KOPT-K1 (cell line): ENCODE data around the gene SMIM24.
A peak's percentile ranks its signal among the peaks of the same experiment; 100 is the strongest.
"Not testable (repeated sequence)": the region's sequence is repeated elsewhere in the genome, so short reads cannot be mapped to it uniquely, and the experiment has no call there.

Experiments used
- H3K27ac ChIP-seq: fragments of 200-600 bp; sonication (generic); 2 replicates; pipeline ENCODE4 v1.5.1; 2016; ENCODE audit warnings: antibody characterized with exemption, mild to moderate bottlenecking, low read depth, low read length; ENCODE audit not compliant: poor library complexity, severe bottlenecking
- H3K36me3 ChIP-seq: fragments of 200-600 bp; sonication (generic); 2 replicates; pipeline ENCODE4 v1.5.1; 2017; ENCODE audit warnings: antibody characterized with exemption, mild to moderate bottlenecking, low read length, moderate library complexity; ENCODE audit not compliant: insufficient read depth
- H3K9me3 ChIP-seq: fragments of 200-600 bp; sonication (generic); 2 replicates; pipeline ENCODE4 v1.5.1; 2017; ENCODE audit warnings: antibody characterized with exemption, low read length, mild to moderate bottlenecking; ENCODE audit not compliant: insufficient read depth, poor library complexity, severe bottlenecking

Gene SMIM24

DNA sequence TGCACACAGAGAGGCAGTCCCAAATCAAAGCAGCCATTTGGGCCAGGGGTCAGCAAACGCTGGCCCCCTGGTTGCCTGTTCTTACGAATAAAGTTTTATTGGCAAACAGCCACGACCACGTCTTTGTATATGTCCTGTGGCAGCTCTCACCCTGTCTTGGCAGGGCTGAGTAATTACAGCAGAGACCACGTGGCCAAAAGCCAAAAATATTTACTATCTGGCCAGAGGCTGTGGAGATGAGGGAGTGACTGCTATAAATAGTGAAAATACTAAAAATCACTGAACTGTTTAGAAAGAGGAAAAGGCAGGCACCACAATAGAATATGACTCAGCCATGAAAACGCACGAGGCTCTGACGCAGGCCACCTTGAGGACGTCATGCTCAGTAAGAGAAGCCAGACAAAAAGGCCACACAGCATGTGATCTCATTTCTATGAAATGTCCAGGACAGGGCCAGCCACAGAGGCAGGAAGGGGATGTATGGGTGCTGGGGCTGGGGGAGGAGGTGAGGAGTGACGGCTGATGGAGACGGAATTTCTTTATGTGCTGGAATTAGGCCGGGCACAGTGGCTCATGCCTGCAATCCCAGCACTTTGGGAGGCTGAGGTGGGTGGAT, 29.4 kb downstream of the SMIM24 start:
- Histone ChIP-seq H3K36me3 (peaks cover 58% of the 10 kb centered on the region; the same call in 1 of the 2 replicates), H3K9me3 (no peaks in the 10 kb centered on the region), H3K27ac (no peak overlapping the region)

DNA sequence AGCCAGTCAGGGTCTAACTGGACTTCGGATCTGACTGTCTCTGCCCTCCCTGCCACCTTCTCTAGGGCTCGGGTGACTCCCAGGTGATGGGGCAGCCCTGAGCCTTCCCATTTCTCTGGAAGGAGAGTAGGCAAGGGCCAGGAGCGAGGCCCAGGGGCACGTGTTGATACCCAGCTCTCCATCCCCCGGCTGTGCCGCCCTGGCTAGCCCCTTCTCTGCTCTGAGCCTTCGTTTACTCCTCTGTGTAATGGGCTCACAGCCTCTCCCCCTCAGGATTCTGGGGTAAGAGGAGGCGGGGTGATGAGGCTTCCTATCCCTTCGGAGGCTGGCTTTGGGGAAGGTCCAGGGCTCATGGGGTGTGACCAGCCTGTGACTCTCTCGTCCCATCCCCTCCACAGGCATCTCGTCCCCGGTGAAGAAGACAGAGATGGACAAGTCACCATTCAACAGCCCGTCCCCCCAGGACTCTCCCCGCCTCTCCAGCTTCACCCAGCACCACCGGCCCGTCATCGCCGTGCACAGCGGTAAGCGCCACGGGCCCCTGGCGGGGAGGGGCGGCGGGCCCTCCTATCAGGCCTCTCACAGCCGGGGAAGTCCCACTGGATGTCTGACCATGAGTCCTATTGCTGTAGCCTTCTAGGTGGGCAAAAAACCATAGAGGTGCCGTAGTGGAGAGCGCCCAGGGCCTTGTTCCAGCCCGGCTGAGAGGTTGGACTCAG, 31.6 kb downstream of the SMIM24 start:
- Histone ChIP-seq H3K36me3 (peaks cover 55% of the 10 kb centered on the region; the same call in 1 of the 2 replicates), H3K9me3 (no peaks in the 10 kb centered on the region), H3K27ac (no peak overlapping the region)

DNA sequence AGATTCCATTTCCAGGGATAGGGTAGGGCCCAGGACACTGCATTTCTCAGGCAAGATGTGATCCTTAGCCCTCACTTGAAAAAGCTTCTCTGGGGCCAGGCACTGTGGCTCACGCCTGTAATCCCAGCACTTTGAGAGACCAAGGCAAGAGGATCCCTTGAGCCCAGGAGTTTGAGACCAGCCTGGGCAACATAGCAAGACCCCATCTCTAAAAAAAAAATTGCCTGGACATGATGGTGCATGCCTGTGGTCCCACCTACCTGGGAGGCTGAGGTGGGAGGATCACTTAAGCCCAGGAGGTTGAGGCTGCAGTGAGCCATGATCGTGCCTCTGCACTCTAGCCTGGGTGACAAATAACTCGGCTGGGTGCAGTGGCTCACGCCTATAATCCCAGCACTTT, 33.7 kb downstream of the SMIM24 start:
- peaks cover 36% of the 10 kb centered on the region; the same call in 1 of the 2 replicates for H3K36me3 ChIP-seq

DNA sequence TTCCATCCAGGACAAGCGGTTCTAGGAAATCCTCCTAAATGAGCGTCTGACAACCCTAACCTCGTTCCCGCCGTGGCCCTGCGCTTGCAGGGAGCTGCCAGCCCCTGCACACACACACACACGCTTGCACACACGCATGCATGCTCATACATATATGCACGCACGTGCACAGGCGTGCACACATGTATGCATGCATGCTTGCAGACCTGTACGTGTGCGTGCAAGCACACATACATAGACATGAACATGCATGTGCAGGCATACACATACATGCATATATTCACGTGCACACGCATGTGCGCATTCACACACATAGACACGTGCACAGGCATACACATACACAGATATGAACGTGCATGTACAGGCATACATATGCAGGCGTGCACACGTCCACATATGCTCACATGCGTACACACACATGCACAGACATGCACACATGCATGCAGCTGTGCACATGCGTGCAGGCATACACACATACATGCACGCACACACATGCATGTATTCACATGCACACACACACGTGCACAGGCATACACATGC, 35.6 kb downstream of the SMIM24 start:
- no peak overlapping the region for H3K27ac ChIP-seq
- H3K36me3 ChIP-seq = peaks cover 28% of the 10 kb centered on the region; the same call in 1 of the 2 replicates

More for the DNA sequence above, 33.7 kb downstream of the SMIM24 start:
- H3K9me3 ChIP-seq, H3K27ac ChIP-seq: not testable (repeated sequence)

DNA sequence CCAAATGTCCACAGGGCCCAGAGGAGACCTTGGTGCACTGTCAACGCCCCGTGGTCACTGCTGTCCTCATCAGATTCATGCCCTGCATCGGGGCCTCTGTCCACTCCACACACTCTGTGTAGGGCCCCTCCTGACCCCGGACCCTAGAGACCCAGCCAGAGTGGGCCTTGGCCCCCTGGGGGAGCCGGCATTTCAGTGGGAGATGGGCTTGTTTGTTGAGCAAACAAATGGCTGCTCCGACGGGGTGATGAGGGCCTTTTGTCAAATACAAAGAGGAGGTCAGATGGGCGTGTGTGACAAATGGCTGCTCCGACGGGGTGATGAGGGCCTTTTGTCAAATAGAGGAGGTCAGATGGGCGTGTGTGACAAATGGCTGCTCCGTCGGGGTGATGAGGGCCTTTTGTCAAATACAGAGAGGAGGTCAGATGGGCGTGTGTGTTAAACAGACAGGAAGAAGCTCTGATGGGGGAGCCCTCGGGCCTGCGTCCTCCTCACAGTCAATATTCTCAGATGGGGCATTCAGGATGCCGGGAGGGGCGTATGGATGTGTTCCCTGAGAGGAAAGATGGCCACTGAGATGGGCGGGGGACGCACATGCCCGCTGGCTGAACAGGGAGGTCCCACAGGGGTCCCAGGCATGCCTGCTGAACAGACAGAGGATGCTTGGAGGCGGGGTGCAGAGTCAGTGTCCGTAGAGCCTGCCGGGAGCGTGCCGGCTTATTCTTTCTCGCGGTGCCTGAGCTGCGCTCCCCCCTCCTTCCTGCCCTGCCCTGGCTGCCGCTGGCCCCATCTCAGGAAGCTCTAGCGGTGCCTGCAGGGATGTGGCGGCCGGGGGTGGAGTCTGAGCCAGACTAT, 36.3 kb downstream of the SMIM24 start:
- no peaks in the 10 kb centered on the region for H3K9me3 ChIP-seq
- H3K36me3 ChIP-seq = peaks cover 23% of the 10 kb centered on the region; the same call in 1 of the 2 replicates
- H3K27ac ChIP-seq = no peak overlapping the region

More for the DNA sequence above, 35.6 kb downstream of the SMIM24 start:
- H3K9me3 ChIP-seq = no peaks in the 10 kb centered on the region

DNA sequence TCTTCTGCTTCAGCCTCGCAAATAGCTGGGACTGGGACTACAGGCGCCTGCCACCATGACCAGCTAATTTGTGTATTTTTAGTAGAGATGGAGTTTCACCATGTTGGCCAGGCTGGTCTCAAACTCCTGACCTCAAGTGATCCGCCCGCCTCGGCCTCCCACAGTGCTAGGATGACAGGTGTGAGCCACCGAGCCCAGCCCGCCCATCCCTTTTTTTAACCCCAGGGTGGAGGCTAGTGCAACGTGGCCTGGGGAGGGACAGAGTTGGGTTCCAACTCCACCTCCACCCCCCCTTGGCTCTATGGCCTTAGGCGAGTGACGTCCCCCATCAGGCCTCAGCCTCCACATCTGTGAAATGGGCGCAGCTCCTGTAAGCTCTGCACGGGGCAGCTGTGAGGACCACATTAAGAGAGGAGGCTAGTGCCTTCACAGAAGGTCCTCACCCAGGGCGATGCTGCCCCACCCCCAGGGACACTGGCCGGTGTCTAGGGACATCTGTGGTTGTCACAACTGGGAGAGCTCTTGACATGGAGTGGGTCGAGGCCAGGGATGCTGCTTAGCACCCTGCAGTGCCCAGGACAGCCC, 37.7 kb downstream of the SMIM24 start:
- H3K36me3 ChIP-seq = peaks cover 20% of the 10 kb centered on the region; the same call in 1 of the 2 replicates
- no peaks in the 10 kb centered on the region for H3K9me3 ChIP-seq
- no peak overlapping the region for H3K27ac ChIP-seq

DNA sequence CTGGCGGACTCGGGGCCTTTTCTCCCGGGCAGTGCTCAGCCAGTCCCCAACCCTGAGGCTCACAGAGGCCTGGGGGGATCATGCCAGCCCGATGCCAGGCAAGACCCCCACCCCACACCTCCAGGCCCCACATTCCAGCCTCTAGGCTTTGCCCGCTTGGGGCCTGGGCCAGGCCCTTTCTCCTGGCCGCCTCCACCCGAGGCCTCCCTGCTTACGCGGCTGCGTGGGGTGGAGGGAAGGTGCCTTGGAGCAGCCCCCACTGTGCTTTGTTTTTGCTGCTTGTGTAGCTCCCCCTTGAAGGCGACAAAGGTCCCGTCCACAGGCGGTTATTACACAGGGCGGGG, 38.4 kb downstream of the SMIM24 start:
- Histone ChIP-seq H3K9me3 (no peaks in the 10 kb centered on the region), H3K27ac (no peak overlapping the region), H3K36me3 (peaks cover 20% of the 10 kb centered on the region; the same call in 1 of the 2 replicates)

DNA sequence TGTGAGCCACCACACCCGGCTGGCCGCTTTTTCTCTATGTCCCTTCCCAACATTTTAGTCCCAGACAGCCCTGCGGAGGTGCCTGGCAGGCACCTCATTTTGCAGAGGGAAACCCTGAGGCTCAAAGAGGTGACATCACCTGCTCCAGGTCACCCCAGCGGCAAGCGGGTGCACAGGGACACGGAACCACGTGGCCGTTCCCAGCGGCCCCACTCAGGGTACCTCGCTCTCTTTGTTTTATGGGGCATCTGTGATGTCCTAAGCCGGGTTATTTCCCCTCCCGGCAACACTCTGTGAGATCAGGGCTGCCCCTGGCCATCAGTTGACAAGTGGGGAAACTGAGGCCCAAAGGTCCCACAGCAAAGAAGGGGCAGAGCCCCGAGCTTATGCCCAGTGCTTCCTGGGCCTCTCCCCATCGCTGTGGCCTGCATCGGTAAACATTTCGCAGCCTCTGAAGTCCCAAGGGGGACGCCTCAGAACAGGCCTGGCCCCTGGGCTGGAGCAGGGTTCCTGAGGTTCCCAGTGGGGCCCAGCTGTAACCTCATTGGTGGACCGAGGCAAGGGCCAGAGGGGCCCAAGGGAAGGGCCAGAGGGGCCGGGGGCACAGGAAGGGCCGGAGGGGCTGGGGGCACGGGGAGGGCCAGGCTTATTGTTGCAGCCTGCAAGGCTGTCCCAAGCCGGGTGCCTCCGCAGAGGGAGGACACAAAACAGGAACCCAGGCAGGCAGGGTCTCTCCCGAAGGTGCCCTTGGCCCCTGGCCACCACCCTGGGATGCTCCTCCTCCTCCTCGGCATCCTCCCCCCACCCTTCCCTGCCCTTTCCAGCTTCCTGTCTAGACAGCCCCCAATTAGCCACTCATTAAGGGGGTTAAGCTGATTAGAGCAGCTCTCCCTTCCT, 39.0 kb downstream of the SMIM24 start:
- Histone ChIP-seq H3K36me3 (peaks cover 19% of the 10 kb centered on the region; the same call in 1 of the 2 replicates), H3K9me3 (no peaks in the 10 kb centered on the region), H3K27ac (no peak overlapping the region)

DNA sequence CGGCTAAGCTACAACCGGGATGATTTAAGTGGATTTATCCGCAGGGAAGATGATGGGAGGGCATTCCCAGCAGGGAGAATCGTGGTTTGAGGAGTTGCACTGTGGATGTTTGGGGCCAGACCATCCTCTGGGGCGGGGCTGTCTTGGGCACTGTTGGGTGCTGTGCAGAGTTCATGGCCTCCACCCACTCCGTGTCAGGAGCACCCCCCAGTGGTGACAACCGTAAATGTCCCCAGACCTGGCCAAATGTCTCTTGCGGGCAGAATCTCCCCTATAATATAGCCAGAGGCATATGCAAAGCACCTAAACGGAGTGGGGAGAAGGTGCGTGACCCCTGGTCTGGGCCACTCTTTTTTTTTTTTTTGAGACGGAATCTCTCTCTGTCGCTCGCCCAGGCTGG, 40.2 kb downstream of the SMIM24 start:
- Histone ChIP-seq H3K9me3 (no peaks in the 10 kb centered on the region), H3K36me3 (peaks cover 8% of the 10 kb centered on the region; the same call in 1 of the 2 replicates), H3K27ac (no peak overlapping the region)

DNA sequence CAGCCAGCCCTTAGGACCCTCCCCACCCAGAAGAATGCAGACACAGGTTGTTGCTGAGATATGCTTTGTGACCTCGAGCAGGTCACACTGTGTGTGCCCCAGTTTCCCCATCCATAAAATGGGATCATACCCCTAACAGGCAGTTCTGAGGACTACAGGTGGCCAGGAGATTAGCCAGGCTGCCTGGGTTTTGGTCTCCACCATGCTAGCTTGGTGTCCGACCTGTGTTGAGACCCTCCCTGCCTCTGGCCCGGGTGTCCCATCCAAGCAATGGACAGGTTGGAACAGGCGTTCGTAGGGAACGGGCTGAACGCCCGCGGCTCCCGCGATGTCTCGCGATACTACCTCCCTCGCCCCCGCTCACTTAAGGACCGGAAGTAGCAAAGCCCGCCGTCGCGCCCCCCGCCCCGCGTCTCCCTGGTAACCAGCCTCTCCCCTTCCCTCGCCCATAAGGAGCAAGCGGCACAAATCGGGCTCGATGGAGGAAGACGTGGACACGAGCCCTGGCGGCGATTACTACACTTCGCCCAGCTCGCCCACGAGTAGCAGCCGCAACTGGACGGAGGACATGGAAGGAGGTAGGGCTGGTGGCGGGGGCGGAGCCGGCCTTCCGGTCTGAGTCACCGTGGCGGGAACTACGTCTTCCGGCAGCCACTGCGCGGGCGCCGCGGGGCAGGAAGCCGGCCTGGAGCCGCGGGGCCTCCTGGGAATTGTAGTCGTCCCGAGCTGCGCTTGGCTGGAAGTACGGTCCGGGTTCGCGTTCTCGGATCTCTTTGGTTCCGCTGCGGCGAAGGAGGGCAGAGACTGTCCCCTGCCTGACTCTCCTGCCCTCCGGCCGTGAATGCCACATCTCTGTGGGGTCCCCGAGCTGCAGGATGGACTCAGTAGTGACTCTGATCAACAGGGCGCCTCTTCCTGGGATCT, 45.4 kb downstream of the SMIM24 start:
- Histone ChIP-seq H3K9me3 (no peaks in the 10 kb centered on the region), H3K36me3 (no peaks in the 10 kb centered on the region), H3K27ac (peak overlapping the region; percentile 90)

DNA sequence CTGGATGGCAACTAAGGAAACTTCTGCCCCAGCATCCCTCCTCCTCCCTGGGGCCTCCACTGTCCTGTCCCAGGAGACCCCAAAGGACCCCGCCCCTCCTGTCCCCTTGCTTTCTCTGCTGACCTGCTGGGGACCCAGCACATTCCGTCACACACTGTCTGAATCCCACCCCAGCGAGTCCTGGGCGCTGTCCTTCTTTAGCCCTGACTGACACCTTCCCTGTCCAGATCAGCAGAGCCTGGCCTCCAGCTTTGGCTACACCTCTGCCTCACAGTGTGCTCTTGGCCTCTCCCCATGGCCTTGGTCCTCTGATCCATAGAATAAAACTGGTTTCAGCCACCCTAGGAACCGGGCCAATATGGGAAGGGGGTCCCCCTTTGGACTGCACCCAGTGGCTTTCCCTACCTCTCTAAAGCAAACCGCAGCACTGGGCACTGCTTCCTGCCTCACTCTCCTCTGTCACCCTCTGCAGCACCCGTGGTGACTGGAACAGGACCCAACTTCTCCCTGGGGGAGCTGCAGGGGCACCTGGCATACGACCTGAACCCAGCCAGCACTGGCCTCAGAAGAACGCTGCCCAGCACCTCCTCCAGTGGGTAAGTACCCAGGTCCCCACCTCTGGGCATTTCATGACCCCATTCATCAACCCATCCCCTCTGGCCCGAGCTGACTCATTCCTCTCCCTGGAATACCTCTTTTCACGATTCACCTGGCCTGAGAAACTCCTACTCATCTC, 46.4 kb downstream of the SMIM24 start:
- H3K9me3 ChIP-seq = no peaks in the 10 kb centered on the region
- H3K36me3 ChIP-seq = no peaks in the 10 kb centered on the region
- peak overlapping the region; percentile 90 for H3K27ac ChIP-seq

DNA sequence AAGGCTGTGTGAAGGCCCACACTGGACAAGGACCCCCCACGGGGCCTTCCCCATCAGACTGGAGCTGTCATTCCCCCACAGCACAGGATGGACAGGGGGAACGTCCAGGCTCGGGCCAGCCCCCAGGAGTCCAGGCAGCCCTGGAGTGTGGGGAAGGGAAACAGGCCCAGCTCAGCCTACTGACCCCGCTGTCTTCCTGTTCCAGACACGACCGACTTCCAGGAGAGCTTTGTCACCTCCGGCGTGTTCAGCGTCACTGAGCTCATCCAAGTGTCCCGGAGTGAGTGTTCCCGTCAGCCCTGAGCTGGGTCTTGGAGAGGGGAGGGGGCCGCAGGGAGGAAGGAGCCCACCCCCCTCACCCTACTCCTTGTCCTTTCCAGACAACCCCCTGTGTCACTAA, 47.0 kb downstream of the SMIM24 start:
- Histone ChIP-seq H3K36me3 (no peaks in the 10 kb centered on the region), H3K9me3 (no peaks in the 10 kb centered on the region), H3K27ac (no peak overlapping the region)
